H9 (cell line): ENCODE measurements around the gene DUSP18. TPM values are rescaled to one million over a fixed set of nuclear protein-coding genes. Genes with fewer than 3 reads are reported as not detected.

Source experiments
- DNase-seq: peaks from one replicate; pipeline ENCODE4 v3.0.0-alpha.2; 2017
- H2AFZ ChIP-seq: one replicate; pipeline ENCODE4 v1.6.1; 2013; ENCODE audit warnings: mild to moderate bottlenecking, low read length, control low read depth, moderate library complexity
- H2AK5ac ChIP-seq: 2 replicates; pipeline ENCODE4 v1.6.1; 2013; ENCODE audit warnings: low read length, control low read depth, mixed read lengths; ENCODE audit not compliant: insufficient read length
- H2BK120ac ChIP-seq: one replicate; pipeline ENCODE4 v1.6.1; 2013; ENCODE audit warnings: low read depth, mild to moderate bottlenecking, low read length, control low read depth, inconsistent platforms; ENCODE audit not compliant: poor library complexity, severe bottlenecking
- H2BK12ac ChIP-seq: 2 replicates; pipeline ENCODE4 v1.6.1; 2013; ENCODE audit warnings: low read length, control low read depth, mixed read lengths, low read depth; ENCODE audit not compliant: insufficient read length
- H2BK15ac ChIP-seq: 2 replicates; pipeline ENCODE4 v1.6.1; 2013; ENCODE audit warnings: low read depth, low read length, control low read depth
- H2BK20ac ChIP-seq: one replicate; pipeline ENCODE4 v1.6.1; 2013; ENCODE audit warnings: low read depth, mild to moderate bottlenecking, low read length, control low read depth, inconsistent platforms; ENCODE audit not compliant: poor library complexity, severe bottlenecking
- H2BK5ac ChIP-seq: 2 replicates; pipeline ENCODE4 v1.6.1; 2013; ENCODE audit warnings: low read length, control low read depth, mixed read lengths; ENCODE audit not compliant: insufficient read length
- H3K14ac ChIP-seq: 2 replicates; pipeline ENCODE4 v1.6.1; 2013; ENCODE audit warnings: low read length, control low read depth; ENCODE audit not compliant: insufficient read depth
- H3K18ac ChIP-seq: 2 replicates; pipeline ENCODE4 v1.6.1; 2013; ENCODE audit warnings: low read depth, mild to moderate bottlenecking, mixed read lengths, low read length, control low read depth; ENCODE audit not compliant: insufficient read length
- H3K23ac ChIP-seq: 2 replicates; pipeline ENCODE4 v1.6.1; 2013; ENCODE audit warnings: low read length, control low read depth, mixed read lengths, low read depth; ENCODE audit not compliant: insufficient read length
- H3K23me2 ChIP-seq: 2 replicates; pipeline ENCODE4 v1.6.1; 2013; ENCODE audit warnings: low read depth, mild to moderate bottlenecking, mixed read lengths, low read length, control low read depth; ENCODE audit not compliant: insufficient read length, poor library complexity, severe bottlenecking
- H3K27ac ChIP-seq: 2 replicates; pipeline ENCODE4 v1.5.1; 2013; ENCODE audit warnings: low read length, control low read depth, mixed read lengths, low read depth; ENCODE audit not compliant: insufficient read length
- H3K27me3 ChIP-seq: 2 replicates; pipeline ENCODE4 v1.6.1; 2013; ENCODE audit warnings: low read length, control low read depth, inconsistent platforms; ENCODE audit not compliant: insufficient read depth
- H3K4ac ChIP-seq: 2 replicates; pipeline ENCODE4 v1.6.1; 2013; ENCODE audit warnings: low read depth, mild to moderate bottlenecking, control low read depth, inconsistent platforms, low read length, moderate library complexity
- H3K4me1 ChIP-seq: 2 replicates; pipeline ENCODE4 v1.6.1; 2013; ENCODE audit warnings: low read length, control low read depth, inconsistent platforms; ENCODE audit not compliant: insufficient read depth
- H3K4me2 ChIP-seq: 2 replicates; pipeline ENCODE4 v1.6.1; 2013; ENCODE audit warnings: low read length, control low read depth, mixed read lengths; ENCODE audit not compliant: insufficient read length, insufficient read depth
- H3K56ac ChIP-seq: 2 replicates; pipeline ENCODE4 v1.6.1; 2013; ENCODE audit warnings: low read depth, mild to moderate bottlenecking, mixed read lengths, low read length, control low read depth; ENCODE audit not compliant: insufficient read length
- H3K79me1 ChIP-seq: 2 replicates; pipeline ENCODE4 v1.6.1; 2013; ENCODE audit warnings: low read depth, mild to moderate bottlenecking, moderate library complexity, low read length, control low read depth, inconsistent platforms; ENCODE audit not compliant: insufficient read depth, poor library complexity, severe bottlenecking
- H3K79me2 ChIP-seq: 2 replicates; pipeline ENCODE4 v1.6.1; 2013; ENCODE audit warnings: low read length, control low read depth, inconsistent platforms; ENCODE audit not compliant: insufficient read depth
- H3K9ac ChIP-seq: 2 replicates; pipeline ENCODE4 v1.6.1; 2013; ENCODE audit warnings: low read length, control low read depth, mixed read lengths; ENCODE audit not compliant: insufficient read length; ENCODE audit errors: extremely low read depth
- H3K9me3 ChIP-seq: one replicate; pipeline ENCODE4 v1.6.1; 2013; ENCODE audit warnings: low read depth, low read length, inconsistent platforms; ENCODE audit not compliant: control insufficient read depth
- H3T11ph ChIP-seq: one replicate; pipeline ENCODE4 v1.6.1; 2013; ENCODE audit warnings: mild to moderate bottlenecking, low read length, control low read depth, inconsistent platforms
- H4K20me1 ChIP-seq: one replicate; pipeline ENCODE4 v1.6.1; 2013; ENCODE audit not compliant: control insufficient read depth, insufficient read length, insufficient read depth
- H4K5ac ChIP-seq: 2 replicates; pipeline ENCODE4 v1.6.1; 2013; ENCODE audit warnings: low read depth, mild to moderate bottlenecking, mixed read lengths, low read length, control low read depth; ENCODE audit not compliant: insufficient read length
- H4K8ac ChIP-seq: replicated peaks from 2 replicates; pipeline ENCODE4 v1.6.1; 2013; ENCODE audit warnings: low read length, control low read depth, mixed read lengths, low read depth; ENCODE audit not compliant: insufficient read length
- H4K91ac ChIP-seq: 2 replicates; pipeline ENCODE4 v1.6.1; 2013; ENCODE audit warnings: low read depth, mild to moderate bottlenecking, moderate library complexity, mixed read lengths, low read length, control low read depth; ENCODE audit not compliant: insufficient read length
- H3K27ac Mint-ChIP-seq, 3 experiments: 2 replicates in 2 of 3; 3 replicates in 1 of 3; pipeline ENCODE4 v1.8.0; 2020 to 2021; ENCODE audit warnings: mixed read lengths in 3 of 3, mild to moderate bottlenecking in 1 of 3, moderate library complexity in 1 of 3
- H3K27me3 Mint-ChIP-seq: 2 replicates; pipeline ENCODE4 v1.8.0; 2021; ENCODE audit warnings: low read depth, mild to moderate bottlenecking, moderate library complexity, mixed read lengths
- H3K36me3 Mint-ChIP-seq, 3 experiments: 2 replicates in 2 of 3; 3 replicates in 1 of 3; pipeline ENCODE4 v1.8.0; 2020 to 2021; ENCODE audit warnings: low read depth in 3 of 3, mixed read lengths in 3 of 3; ENCODE audit not compliant: insufficient read depth in 1 of 3
- H3K4me1 Mint-ChIP-seq, 2 experiments: 2 replicates each; pipeline ENCODE4 v1.8.0; 2020; ENCODE audit warnings: mixed read lengths in 2 of 2
- H3K4me3 Mint-ChIP-seq, 2 experiments: 2 replicates in 1 of 2; 3 replicates in 1 of 2; pipeline ENCODE4 v1.8.0; 2020 to 2021; ENCODE audit warnings: mild to moderate bottlenecking in 2 of 2, mixed read lengths in 2 of 2, moderate library complexity in 1 of 2
- H3K9me3 Mint-ChIP-seq, 2 experiments: 2 replicates in 1 of 2; 3 replicates in 1 of 2; pipeline ENCODE4 v1.8.0; 2020; ENCODE audit warnings: mild to moderate bottlenecking in 2 of 2, mixed read lengths in 2 of 2, moderate library complexity in 1 of 2
- WGBS: extraction: QIAGEN DNeasy Blood & Tissue Kit; methylation state at CpG from one replicate; pipeline ENCODE4 v1.1.7; 2013; ENCODE audit warnings: missing lambda C conversion rate, low lambda C conversion rate, mixed read lengths; ENCODE audit not compliant: insufficient read length; ENCODE audit errors: extremely low coverage; 5-methylcytosine and 5-hydroxymethylcytosine counted together
- total RNA-seq: library from RNA; stranded (reverse); gene quantifications from 2 replicates; pipeline ENCODE4 v1.2.1, GENCODE V29; 2021
- TF ChIP-seq, protein P1 (sequence below): fragments of 200-600 bp; sonication (generic); conservative IDR thresholded peaks from 3 replicates; pipeline ENCODE4 v1.8.0; 2021; ENCODE audit warnings: antibody characterized with exemption, mild to moderate bottlenecking

Gene DUSP18
- total RNA-seq, 1 experiment from 2014 or later, result 2.6 TPM

DNA sequence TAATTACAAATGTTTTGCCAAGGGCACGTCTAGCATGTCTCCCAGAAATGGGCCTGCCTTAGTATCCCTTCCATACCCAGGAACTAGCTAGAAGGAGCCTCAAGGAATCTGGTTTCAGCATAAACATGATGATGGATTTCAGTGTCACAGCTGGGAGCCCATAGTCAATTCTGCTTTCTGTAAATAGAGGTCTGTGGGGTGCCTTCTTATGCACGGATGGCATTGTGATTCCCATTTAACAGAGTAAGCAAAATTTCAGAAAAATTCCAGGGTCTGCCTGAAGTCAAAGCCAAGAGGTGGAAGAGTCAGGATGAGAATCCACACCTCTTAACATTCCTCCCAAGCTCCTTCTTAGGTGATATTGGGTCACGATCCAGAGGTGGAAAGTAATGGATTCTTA is 12.1 kb downstream of the DUSP18 start:
- H3K79me1 ChIP-seq, result no peaks in the 10 kb centered on the region
- H3K9ac ChIP-seq, result no peak overlapping the region
- no peak overlapping the region for H3K18ac ChIP-seq
- no CpG with 5 or more reads among the region's 3 CpGs for WGBS
- H3K14ac ChIP-seq, result no peak overlapping the region
- no peak overlapping the region for H4K5ac ChIP-seq
- no peaks in the 10 kb centered on the region for H3K79me2 ChIP-seq
- no peak overlapping the region for H3T11ph ChIP-seq
- peak; percentile 50 for DNase-seq
- no peak overlapping the region for H2BK12ac ChIP-seq
- H2AK5ac ChIP-seq, result no peak overlapping the region
- peak overlapping the region in 1 of 2 experiments; percentile 43; a peak in 1 of 5 replicates for H3K4me3 Mint-ChIP-seq
- H3K27me3 ChIP-seq, result no peaks in the 10 kb centered on the region
- no peak overlapping the region for H3K4me2 ChIP-seq
- TF ChIP-seq, protein P1, sequence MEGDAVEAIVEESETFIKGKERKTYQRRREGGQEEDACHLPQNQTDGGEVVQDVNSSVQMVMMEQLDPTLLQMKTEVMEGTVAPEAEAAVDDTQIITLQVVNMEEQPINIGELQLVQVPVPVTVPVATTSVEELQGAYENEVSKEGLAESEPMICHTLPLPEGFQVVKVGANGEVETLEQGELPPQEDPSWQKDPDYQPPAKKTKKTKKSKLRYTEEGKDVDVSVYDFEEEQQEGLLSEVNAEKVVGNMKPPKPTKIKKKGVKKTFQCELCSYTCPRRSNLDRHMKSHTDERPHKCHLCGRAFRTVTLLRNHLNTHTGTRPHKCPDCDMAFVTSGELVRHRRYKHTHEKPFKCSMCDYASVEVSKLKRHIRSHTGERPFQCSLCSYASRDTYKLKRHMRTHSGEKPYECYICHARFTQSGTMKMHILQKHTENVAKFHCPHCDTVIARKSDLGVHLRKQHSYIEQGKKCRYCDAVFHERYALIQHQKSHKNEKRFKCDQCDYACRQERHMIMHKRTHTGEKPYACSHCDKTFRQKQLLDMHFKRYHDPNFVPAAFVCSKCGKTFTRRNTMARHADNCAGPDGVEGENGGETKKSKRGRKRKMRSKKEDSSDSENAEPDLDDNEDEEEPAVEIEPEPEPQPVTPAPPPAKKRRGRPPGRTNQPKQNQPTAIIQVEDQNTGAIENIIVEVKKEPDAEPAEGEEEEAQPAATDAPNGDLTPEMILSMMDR, result no peak
- H4K8ac ChIP-seq, result no peak overlapping the region
- H4K20me1 ChIP-seq, result no peaks in the 10 kb centered on the region
- H3K27ac Mint-ChIP-seq, result peak overlapping the region; percentile 55 to 88 (median 77); a peak in 3 of 7 replicates
- H2AFZ ChIP-seq, result no peak overlapping the region
- H2BK120ac ChIP-seq, result no peak overlapping the region
- no peaks in the 10 kb centered on the region for H3K9me3 ChIP-seq
- peaks cover 2 to 33% (median 5%) of the 10 kb centered on the region in 3 experiments; a peak in 6 of 7 replicates for H3K36me3 Mint-ChIP-seq
- H4K91ac ChIP-seq, result no peak overlapping the region
- H3K4me1 ChIP-seq, result peaks cover 4% of the 10 kb centered on the region; the same call in 1 of the 2 replicates
- no peak overlapping the region for H3K56ac ChIP-seq
- peaks cover 39 to 43% of the 10 kb centered on the region in 2 experiments for H3K4me1 Mint-ChIP-seq
- no peak overlapping the region for H3K27ac ChIP-seq
- no peak overlapping the region for H2BK5ac ChIP-seq
- H3K4ac ChIP-seq, result no peak overlapping the region
- H3K27me3 Mint-ChIP-seq, result no peaks in the 10 kb centered on the region; the same call in 1 of the 2 replicates
- H3K23me2 ChIP-seq, result no peaks in the 10 kb centered on the region
- H3K23ac ChIP-seq, result no peak overlapping the region
- peaks cover 0 to 3% of the 10 kb centered on the region in 2 experiments; a peak in 2 of 5 replicates for H3K9me3 Mint-ChIP-seq
- no peak overlapping the region for H2BK20ac ChIP-seq
- no peak overlapping the region for H2BK15ac ChIP-seq
